ENCODE results near the gene EFCAB9.

Gene EFCAB9

DNA sequence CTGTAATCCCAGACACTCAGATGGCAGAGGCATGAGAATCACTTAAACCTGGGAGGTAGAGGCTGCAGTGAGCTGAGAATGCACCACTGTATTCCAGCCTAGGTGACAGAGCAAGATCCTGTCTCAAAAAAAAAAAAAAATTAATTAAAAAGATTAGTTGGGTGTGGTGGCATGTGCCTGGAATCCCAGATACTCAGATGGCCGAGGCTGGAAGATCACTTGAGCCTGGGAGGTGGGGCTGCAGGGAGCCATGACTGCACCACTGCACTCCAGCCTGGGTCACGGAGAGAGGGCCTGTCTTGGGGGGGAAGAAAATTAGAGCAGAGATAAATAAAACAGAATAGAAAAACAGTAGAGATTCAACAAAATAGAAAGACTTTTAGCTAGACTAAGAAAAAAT is 54.7 kb downstream of the EFCAB9 start:
- TF ChIP-seq, protein P1, sequence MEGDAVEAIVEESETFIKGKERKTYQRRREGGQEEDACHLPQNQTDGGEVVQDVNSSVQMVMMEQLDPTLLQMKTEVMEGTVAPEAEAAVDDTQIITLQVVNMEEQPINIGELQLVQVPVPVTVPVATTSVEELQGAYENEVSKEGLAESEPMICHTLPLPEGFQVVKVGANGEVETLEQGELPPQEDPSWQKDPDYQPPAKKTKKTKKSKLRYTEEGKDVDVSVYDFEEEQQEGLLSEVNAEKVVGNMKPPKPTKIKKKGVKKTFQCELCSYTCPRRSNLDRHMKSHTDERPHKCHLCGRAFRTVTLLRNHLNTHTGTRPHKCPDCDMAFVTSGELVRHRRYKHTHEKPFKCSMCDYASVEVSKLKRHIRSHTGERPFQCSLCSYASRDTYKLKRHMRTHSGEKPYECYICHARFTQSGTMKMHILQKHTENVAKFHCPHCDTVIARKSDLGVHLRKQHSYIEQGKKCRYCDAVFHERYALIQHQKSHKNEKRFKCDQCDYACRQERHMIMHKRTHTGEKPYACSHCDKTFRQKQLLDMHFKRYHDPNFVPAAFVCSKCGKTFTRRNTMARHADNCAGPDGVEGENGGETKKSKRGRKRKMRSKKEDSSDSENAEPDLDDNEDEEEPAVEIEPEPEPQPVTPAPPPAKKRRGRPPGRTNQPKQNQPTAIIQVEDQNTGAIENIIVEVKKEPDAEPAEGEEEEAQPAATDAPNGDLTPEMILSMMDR (IDR thresholded peaks at IDR 0.05; ENCODE audit: insufficient read depth, low read length, missing control alignments), result no peak
- CTCF ChIA-PET, result no interaction called here
- DNase-seq (ENCODE audit: low read depth, low spot score), result no peak
- H3K4me3 ChIP-seq (ENCODE audit: low read depth, low read length), result no peak overlapping the region
- POLR2A ChIA-PET, result no interaction called here

DNA sequence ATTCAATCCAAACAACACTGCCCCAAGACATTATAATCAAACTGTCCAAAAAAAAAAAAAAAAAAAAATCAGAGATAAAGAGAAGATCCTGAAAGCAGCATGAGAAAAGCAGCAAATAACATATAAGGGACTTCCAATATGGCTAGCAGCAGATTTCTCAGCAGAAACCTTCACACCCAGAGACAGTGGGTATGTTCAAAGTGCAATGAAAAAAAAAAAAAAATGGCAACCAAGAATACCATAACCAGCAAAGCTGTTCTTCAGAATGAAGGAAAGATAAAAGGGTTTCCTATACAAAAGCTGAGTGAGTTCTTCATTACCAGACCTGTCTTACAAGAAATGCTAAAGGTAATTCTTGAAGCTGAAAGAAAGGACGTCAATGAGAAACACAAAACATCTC is 57.4 kb downstream of the EFCAB9 start:
- ChIA-PET CTCF (interaction anchor here (0.6 kb wide), 1 partner anchor 31 kb away, joined by 3 read pairs; no protein-coding TSS in a partner anchor), POLR2A (interaction anchor here (0.7 kb wide), 1 partner anchor 356 kb away, joined by 4 read pairs; no protein-coding TSS in a partner anchor)
- DNase-seq (ENCODE audit: low read depth, low spot score), result no peak
- no peak overlapping the region for H3K4me3 ChIP-seq (ENCODE audit: low read depth, low read length)
- TF ChIP-seq, protein P1 (IDR thresholded peaks at IDR 0.05; ENCODE audit: insufficient read depth, low read length, missing control alignments), result no peak

DNA sequence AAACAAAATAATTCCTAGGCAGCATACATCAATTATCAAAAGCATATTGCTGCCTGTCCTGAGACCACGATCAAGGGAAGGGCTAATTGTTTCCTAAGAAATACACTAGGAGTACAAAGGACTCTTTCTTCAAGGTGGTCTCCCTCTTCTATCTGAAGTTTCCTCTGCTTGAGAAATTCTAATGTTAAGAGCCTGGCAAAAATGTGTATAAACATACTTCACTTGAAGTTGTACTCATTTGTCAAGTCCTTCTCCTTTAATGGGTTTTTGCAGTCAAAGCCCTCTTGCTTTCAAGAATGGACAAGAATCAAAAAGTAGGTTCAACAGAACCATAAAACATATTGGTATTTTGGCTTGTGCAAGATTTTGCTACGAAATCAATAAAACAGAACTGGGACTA is 58.5 kb downstream of the EFCAB9 start:
- CTCF ChIA-PET, result no interaction called here
- DNase-seq (ENCODE audit: low read depth, low spot score), result no peak

More for the DNA sequence above, 58.5 kb downstream of the EFCAB9 start:
- POLR2A ChIA-PET, result no interaction called here
- no peak overlapping the region for H3K4me3 ChIP-seq (ENCODE audit: low read depth, low read length)
- TF ChIP-seq, protein P1 (IDR thresholded peaks at IDR 0.05; ENCODE audit: insufficient read depth, low read length, missing control alignments), result no peak

Data from AG04449 (cell line).